Activated naive CD4-positive, alpha-beta T cell treated with anti-CD3 and anti-CD28 coated beads, Interleukin-2, amount 50 U/mL, for 72 hours (primary cell): ENCODE measurements around the gene NCS1. TPM values are rescaled to one million over a fixed set of nuclear protein-coding genes. Genes with fewer than 3 reads are reported as not detected.

Experiments used
- ATAC-seq, 2 donors: fragments of 150-1000 bp; cut with Tn5 transposase; 2 replicates each; pipeline ENCODE4 v1.10.0; 2021; ENCODE audit warnings: mild to moderate bottlenecking in 2 of 2, moderate library complexity in 2 of 2
- DNase-seq, 2 donors: peaks; one replicate each; pipeline ENCODE4 v3.0.0; 2021 to 2022; ENCODE audit warnings: low spot score in 2 of 2
- H3K27ac Mint-ChIP-seq, 2 donors: one replicate each; pipeline ENCODE4 v1.8.0; 2022; ENCODE audit warnings: mild to moderate bottlenecking in 2 of 2, mixed read lengths in 2 of 2
- H3K36me3 Mint-ChIP-seq, 2 donors: one replicate each; pipeline ENCODE4 v1.8.0; 2022; ENCODE audit warnings: mixed read lengths in 2 of 2
- H3K9me3 Mint-ChIP-seq, 2 donors: one replicate each; pipeline ENCODE4 v1.8.0; 2022; ENCODE audit warnings: mixed read lengths in 2 of 2
- total RNA-seq, 2 donors: library from RNA; stranded (reverse); gene quantifications; one replicate each; pipeline ENCODE4 v1.2.3, GENCODE V29; 2022

Gene NCS1
- total RNA-seq, 2 donors from 2014 or later, result 13.5 to 14.0 TPM

DNA sequence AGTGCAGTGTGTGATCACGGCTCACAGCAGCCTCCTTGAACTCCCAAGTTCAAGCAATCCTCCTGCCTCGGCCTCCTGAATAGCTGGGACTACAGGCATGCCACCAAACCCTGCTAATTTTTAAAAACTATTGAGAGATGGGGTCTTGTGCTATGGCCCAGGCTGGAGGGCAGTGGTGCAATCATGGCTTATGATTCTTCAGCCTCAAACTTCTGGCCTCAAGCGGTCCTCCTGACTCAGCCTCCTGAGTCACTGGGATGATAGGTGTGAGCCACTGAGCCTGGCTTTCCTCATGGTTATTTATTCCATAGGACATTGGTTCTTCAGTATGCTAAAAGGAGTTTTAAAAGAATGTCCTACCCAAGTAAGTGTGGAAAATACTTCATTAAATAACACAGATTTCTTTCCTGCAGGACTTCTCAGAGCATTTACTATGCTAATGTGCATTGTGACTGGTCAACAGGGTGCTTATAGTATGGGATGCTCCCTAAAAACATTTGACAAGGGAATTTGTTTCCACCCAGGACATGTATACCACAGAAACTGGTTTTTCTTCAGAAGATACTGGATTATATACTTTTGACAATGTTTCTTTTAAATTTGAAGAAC is 11.2 kb upstream of the NCS1 start:
- Mint-ChIP-seq H3K27ac (peak overlapping the region in 1 of 2 donors; percentile 65), H3K36me3 (no peaks in the 10 kb centered on the region), H3K9me3 (no peaks in the 10 kb centered on the region)
- DNase-seq (no peak), ATAC-seq (peak in 1 of 2 donors; percentile 68)

DNA sequence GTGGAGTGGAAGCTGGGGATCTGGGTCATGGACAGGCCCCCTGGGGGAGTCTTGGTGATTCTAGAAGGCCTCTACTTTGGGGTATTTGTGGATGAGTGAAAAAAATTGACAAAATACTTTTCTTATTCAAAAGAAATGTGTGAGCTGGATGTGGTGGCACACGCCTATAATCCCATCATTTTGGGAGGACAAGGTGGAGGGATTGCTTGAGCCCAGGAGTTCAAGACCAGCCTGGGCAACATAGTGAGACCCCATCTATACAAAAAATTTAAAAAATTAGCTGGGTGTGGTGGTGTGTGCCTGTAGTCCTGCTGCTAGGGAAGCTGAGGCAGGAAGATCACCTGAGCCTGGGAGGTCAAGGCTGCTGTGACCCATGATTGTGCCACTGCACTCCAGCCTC is 6.6 kb upstream of the NCS1 start:
- Mint-ChIP-seq H3K9me3 (no peaks in the 10 kb centered on the region), H3K36me3 (no peaks in the 10 kb centered on the region), H3K27ac (no peak overlapping the region)
- no peak for ATAC-seq
- no peak for DNase-seq

DNA sequence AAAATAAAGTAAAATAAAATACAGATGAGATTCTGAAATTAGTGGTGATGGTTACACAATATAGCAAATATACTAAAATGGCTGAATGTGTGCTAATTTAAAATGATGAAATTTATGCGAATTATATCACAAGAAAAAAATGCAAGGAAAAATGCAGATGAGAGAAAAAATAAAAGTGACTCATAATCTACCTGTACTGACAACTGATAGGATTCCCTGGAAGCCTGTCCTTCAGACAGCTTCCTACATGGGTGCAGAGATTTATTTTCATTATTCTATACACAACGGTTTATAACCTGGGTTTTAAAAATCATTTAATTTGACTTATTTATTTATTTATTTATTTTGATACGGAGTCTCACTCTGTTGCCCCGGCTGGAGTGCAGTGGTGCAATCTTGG is 5.8 kb upstream of the NCS1 start:
- Mint-ChIP-seq H3K27ac (no peak overlapping the region), H3K9me3 (no peaks in the 10 kb centered on the region), H3K36me3 (no peaks in the 10 kb centered on the region)
- DNase-seq, result no peak
- no peak for ATAC-seq

DNA sequence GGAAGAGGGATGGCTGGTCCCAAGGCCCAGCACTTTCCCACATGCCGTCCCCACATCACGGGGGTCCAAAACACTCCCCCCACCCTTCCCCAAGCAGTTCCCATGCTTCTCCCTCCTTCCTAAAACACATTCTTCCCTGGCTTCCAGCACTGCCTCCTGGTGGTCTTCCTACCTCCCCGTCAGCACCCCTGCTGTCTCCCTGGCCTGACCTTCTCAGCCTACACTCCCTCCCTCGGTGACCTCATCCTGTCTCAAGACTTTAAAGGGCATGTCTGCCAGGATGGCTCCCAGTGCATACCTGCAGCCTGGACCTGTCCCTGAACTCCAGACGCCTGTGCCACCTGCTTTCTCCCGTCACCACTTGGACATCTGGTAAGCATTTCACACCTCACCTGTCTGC is 4.3 kb upstream of the NCS1 start:
- no peak overlapping the region for H3K27ac Mint-ChIP-seq
- no peak for ATAC-seq

DNA sequence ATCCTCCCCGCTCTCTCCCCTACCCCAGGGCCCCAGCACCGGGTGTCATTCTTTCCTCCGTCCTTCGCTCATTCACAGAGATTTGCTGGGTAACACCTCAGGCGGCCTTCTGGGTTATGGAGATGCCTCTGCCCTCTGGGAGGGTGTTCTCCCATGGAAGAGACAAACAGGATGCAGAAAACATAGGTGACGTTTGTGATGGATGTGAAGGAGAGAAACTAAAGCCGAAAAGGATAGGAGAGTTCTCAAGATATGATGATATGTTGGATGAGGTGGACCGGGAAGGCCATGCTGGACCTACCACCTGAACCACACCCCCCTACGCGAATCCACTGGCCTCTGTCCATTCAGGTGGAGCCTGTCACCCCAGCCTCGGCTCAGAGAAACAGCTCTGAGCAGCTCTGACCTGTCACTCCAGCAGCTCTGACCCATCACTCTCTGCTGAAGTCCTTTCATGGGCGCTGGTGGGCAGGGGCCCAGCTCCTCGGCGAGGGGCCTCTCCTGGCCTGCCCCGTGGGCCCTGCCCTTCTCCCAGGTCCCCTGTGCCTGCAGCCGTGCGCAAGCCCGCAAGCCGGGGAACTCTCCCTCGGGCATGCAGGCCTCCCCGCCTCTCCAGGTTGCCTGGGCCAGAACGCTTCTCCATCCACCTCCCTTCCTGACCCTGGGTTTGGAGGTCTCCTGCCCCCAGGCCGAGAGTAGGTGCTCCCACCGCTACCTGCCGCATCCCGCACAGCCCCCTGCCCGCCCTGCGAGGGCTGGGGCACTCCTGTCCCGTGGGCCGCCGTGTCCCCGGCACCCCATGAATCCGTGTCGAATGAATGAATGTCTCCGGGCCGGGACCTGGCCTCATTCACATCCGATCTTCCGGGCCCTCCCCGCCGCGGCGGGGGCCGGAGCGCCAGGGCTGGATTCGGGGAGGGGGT is 717 bp upstream of the NCS1 start:
- Mint-ChIP-seq H3K9me3 (no peaks in the 10 kb centered on the region), H3K36me3 (no peaks in the 10 kb centered on the region), H3K27ac (no peak overlapping the region)
- DNase-seq (no peak), ATAC-seq (peak in 1 of 2 donors; percentile 2)

More for the DNA sequence above, 4.3 kb upstream of the NCS1 start:
- no peak for DNase-seq
- H3K36me3 Mint-ChIP-seq, result no peaks in the 10 kb centered on the region
- no peaks in the 10 kb centered on the region for H3K9me3 Mint-ChIP-seq

DNA sequence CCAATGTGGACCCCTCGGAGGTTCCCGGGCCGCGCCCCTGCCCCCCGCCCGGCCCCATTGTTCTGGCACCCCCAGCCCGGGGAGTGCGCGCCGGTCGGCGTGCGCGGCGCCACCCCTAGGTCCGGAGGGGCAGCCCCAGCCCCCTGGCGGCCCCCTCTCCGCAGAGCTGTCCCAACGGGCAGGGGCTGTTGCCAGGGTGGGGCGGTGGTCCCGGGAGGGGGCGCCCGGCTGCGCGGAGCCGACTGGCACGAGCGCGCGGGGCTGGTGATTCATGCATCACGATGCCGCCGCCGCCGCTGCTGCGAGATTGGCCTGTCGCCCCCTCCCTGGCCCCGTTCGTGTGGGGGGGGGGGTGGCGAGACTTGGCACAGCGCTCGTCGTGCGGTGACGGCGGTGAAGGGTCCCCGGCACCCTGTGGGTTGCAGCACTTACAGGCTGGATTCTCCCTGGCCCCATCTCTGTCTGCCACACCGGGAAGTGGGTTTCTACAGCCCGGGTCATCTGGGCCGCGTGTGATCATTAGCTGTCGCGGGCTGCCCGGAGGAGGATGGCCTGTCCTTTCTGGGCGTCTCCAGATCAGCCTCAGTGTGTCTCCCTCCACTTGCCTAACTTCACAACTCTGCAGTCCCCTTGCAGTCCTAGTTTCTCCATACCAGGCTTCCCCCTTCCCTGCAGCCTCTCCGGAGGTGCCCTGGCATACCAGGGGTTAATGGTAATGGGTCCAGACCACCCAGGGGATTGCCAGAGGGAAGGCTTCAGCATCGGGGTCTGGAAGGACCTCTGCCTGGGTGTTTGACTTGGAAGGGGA is 858 bp downstream of the NCS1 start:
- Mint-ChIP-seq H3K27ac (no peak overlapping the region), H3K36me3 (no peaks in the 10 kb centered on the region), H3K9me3 (no peaks in the 10 kb centered on the region)
- ATAC-seq (peak; percentile 33 to 53), DNase-seq (peak in 1 of 2 donors; percentile 36)

DNA sequence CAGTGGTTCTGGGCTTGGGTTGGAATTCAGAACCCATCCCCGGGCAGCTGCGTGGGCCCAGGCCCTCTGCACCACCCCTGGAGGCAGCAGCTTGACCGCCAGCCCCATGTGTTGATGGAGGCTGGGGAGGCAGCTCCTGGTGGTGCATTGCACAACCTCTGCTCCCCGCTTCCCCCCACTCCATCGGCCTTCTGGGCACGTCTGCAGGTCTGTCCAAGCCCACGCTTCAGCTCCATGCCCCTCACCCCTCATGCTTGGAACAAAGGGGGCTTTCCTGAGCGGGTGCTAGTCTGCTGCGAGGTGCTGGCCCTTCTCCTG is 1.4 kb downstream of the NCS1 start:
- ATAC-seq, result no peak
- H3K9me3 Mint-ChIP-seq, result no peaks in the 10 kb centered on the region
- H3K27ac Mint-ChIP-seq, result no peak overlapping the region
- no peak for DNase-seq
- H3K36me3 Mint-ChIP-seq, result no peaks in the 10 kb centered on the region

DNA sequence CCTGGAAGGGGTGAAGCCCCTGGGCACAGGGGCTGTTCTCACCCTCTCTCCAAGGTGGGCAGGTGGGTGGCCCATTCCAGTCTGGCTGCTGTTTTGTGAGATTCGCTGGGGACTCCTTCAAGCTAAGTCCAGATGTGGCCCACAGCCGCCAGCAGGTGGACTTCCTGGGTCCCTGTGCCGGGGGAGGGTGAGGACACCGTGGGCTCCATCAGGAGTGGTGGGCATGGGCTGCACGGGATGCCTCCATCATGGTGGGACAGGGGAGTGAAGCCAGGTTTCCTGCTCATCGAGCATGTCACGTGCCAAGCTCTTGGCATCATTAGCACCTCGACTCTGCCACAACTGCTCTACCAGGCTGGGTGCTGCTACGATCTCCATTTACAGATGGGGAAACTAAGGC is 1.8 kb downstream of the NCS1 start:
- H3K27ac Mint-ChIP-seq, result no peak overlapping the region
- H3K9me3 Mint-ChIP-seq, result no peaks in the 10 kb centered on the region
- H3K36me3 Mint-ChIP-seq, result no peaks in the 10 kb centered on the region
- ATAC-seq (no peak), DNase-seq (no peak)

DNA sequence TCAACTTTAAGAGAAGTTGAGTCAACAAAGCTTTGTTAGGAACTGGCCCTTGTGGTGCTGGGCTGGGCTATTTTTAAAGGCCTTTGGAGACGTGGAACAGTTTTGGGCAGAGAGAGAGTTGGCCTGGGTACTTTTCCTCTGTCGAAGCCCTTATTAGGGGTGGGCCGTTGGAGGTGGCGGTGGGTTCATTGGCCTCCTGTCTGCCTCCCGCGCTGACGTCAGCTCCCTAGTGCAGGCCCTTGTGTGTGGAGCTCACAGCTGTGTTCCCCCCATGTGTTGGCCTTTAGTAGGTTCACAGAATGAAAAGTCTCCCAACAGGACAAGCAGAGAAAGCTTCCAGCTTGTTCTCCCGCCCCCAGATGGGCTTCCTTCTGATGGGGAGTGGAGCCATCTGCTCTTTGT is 2.7 kb downstream of the NCS1 start:
- H3K9me3 Mint-ChIP-seq, result no peaks in the 10 kb centered on the region
- H3K27ac Mint-ChIP-seq, result no peak overlapping the region
- DNase-seq, result no peak
- H3K36me3 Mint-ChIP-seq, result no peaks in the 10 kb centered on the region
- ATAC-seq, result no peak

DNA sequence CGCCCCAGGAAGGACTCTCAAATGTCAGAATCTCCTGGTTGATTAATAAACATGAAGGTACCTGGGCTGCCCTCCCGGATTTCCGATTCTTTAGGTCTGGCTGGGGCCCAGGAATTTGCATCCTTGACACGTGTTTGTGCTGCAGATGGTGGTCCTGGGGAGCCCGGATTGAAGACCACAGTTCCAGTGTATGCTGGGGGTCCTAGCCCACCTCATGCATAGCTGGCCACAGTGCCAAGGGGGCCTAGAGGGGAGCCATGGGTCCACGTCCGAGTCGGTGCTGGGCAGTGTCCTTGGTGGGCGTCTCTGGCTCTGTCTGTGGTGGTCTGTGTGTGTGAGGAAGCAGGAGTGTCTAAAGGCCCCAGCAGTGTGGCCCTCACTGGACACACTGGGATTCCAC is 3.2 kb downstream of the NCS1 start:
- Mint-ChIP-seq H3K27ac (no peak overlapping the region), H3K9me3 (no peaks in the 10 kb centered on the region), H3K36me3 (no peaks in the 10 kb centered on the region)
- DNase-seq (no peak), ATAC-seq (no peak)

DNA sequence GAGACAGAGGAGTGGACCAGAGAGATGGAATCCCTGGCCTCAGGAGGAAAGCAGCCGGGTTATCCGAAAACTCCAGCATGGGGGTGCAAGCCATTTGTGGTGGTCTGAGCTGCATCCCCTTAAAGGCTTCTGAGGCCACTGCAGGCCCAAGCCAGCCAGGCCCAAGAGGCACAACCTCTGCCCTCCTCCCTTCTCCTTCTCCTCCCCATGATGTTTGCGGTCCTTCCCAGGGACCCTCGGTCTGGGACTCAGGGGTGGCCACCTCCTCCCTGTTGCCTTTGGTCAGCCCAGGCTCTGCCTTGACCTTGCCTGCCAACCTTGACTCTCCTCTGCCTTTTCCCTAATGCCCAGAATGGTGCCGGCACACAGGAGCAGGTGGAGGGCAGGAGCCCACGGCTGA is 4.6 kb downstream of the NCS1 start:
- no peaks in the 10 kb centered on the region for H3K9me3 Mint-ChIP-seq
- no peaks in the 10 kb centered on the region for H3K36me3 Mint-ChIP-seq
- no peak overlapping the region for H3K27ac Mint-ChIP-seq
- ATAC-seq (no peak), DNase-seq (no peak)

DNA sequence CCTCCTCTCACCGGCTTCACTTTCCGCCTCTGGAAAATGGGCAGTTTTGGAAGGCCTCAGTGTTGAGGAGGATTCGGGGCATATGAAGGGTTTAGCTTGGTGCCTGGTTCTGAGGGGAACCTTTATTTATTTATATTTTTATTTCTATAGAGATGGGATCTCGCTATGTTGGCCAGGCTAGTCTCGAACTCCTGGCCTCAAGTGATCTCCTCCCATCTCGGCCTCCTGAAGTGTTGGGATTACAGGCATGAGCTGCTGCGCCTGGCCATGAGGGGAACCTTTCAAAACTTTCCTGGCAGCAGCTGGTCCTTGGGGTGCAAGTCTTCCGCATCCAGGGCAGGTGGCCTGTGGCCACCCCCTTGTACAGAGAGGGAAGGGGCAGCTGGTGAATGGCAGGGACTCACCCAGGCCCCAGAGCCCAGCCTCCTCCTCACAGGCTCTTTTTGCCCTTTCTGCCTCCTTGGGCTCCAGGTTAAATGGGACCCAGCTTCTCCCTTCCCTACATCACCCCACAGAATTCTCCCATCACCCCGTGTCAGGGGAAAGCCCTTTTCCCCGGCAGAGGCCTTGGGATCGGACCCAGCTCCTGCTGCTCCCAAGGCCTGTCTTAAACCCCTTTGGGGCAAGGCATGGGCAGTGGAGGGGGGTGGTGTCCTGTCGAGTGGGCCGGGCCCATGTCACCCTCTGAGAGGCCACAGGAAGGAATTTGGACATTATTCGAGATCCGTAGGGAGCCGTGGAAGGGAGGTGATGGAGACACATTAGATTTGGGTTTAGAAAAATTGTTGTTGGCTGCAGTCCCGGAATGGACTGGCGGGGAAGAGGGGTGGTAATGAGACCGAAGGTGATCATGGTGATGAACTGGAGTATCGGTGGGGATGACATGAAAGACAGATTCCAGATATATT is 5.9 kb downstream of the NCS1 start:
- Mint-ChIP-seq H3K9me3 (no peaks in the 10 kb centered on the region), H3K27ac (no peak overlapping the region), H3K36me3 (no peaks in the 10 kb centered on the region)
- DNase-seq (no peak), ATAC-seq (no peak)

DNA sequence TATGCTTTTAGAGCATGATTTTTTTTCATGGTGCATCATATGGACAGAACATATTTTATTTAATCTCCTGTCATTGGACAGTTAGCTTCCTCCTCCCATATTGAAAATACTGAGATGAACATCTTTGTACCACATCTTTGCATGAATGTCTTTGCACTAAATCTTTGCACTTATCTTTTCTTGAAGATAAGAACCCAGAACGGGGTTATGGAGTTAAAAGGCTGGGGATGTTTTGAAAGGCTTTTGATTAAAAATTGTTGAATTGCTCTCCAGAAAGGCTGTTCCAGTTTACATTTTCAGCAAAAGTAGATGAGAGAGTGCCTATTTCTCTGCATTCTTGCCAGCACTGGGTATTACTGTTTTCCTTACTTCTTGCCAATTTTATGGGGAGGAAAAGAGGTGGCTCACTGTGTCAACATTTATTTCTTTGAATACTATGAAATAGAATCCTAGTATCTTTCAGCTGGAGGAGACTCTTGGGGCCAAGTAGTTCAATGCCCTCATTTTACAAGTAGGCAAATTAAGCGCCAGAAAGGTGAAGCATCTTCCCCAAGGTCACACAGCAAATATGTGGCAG is 7.2 kb downstream of the NCS1 start:
- H3K27ac Mint-ChIP-seq, result no peak overlapping the region
- DNase-seq, result no peak
- H3K9me3 Mint-ChIP-seq, result no peaks in the 10 kb centered on the region

DNA sequence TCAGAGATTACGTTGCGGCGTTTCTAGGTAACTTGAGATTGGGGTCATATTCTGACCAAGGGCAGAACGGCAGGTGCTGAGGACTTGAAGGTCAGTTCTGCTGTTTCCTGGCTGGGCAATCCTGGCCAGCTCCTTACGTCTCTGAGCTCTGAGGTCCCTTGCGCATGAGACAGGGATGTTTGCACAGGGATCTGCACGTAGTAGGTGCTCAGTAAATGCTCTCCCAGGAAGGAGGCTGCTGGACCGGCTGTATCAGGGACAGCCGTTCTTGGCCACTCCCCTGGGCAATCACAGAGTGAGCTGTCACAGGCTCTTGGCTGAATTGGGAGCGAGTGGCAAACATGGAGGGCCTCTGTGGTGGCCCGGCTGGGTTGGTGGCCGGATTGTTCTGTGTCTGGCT is 8.3 kb downstream of the NCS1 start:
- peak overlapping the region in 1 of 2 donors; percentile 17 for H3K27ac Mint-ChIP-seq
- no peaks in the 10 kb centered on the region for H3K9me3 Mint-ChIP-seq
- no peak for ATAC-seq

More for the DNA sequence above, 7.2 kb downstream of the NCS1 start:
- no peaks in the 10 kb centered on the region for H3K36me3 Mint-ChIP-seq
- ATAC-seq, result no peak

DNA sequence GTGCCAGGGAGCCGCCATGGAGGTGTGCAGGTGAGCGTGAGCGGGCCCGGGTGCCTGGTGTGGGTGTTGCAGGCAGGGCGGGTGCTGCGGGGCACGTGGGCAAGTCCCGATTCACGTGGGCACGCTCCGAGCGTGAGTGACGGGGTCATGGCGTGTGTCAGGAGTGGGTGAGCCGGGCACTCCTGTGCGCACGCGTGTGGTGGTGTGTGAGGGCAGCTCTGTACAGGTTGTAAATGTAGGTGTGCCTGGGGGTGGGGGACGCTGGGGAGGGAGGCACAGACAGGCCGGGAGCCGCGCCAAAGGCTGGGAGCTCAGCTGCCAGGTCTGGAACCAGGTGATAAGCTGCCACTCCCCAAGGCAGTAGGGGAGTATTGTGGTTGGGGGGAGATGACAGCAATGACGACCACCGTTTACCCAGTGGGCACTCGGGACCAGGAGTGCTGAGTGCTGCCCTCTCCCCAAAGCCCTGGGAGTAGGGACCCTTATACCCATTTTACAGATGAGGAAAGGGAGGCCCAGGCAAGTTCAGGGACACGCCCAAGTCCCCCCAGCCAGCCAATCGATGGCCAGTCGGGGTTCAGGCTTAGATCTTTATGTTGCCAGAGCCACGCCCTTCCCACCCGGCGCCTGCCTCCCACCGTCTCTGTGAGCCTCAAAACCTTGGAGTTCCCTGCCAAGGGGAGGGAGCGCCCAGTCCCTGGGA is 9.6 kb downstream of the NCS1 start:
- Mint-ChIP-seq H3K27ac (no peak overlapping the region), H3K9me3 (no peaks in the 10 kb centered on the region), H3K36me3 (no peaks in the 10 kb centered on the region)
- DNase-seq, result no peak
- no peak for ATAC-seq

More for the DNA sequence above, 8.3 kb downstream of the NCS1 start:
- no peak for DNase-seq
- no peaks in the 10 kb centered on the region for H3K36me3 Mint-ChIP-seq
